Bronchial epithelial cell (primary cell): ENCODE data around the gene GNG12. TPM values are rescaled to one million over a fixed set of nuclear protein-coding genes. Genes with fewer than 3 reads are reported as not detected.
A peak's percentile ranks its signal among the peaks of the same experiment; 100 is the strongest.

ENCODE experiments used
- DNase-seq: peaks from one replicate; pipeline ENCODE4 v3.0.0-alpha.2; 2010; ENCODE audit warnings: low read depth
- FAIRE-seq: peaks from 2 replicates; lab custom pipeline; 2011; peaks lifted over from hg19 to GRCh38; lab: Jason Lieb, UNC
- H3K27me3 ChIP-seq: 2 replicates; pipeline ENCODE4 v1.5.1; 2011; ENCODE audit warnings: low read length; ENCODE audit not compliant: control insufficient read depth, insufficient read depth
- H3K36me3 ChIP-seq: 2 replicates; pipeline ENCODE4 v1.5.1; 2011; ENCODE audit warnings: low read length; ENCODE audit not compliant: control insufficient read depth, insufficient read depth
- H3K4me3 ChIP-seq: 2 replicates; pipeline ENCODE4 v1.5.1; 2011; ENCODE audit warnings: mild to moderate bottlenecking, low read depth, low read length, control low read depth
- total RNA-seq: library from RNA; depleted of rRNA; stranded (reverse); fragments of >200 nt; gene quantifications from 2 replicates; pipeline ENCODE4 v1.2.1, GENCODE V29; 2014
- TF ChIP-seq, protein P1 (sequence below): IDR thresholded peaks from 2 replicates; pipeline ENCODE4 v1.5.1; 2011; ENCODE audit warnings: mild to moderate bottlenecking, moderate library complexity, low read length, control low read depth, inconsistent platforms; ENCODE audit not compliant: insufficient read depth, severe bottlenecking

Gene GNG12
- total RNA-seq, 1 donor from 2014 or later = 75.3 TPM

DNA sequence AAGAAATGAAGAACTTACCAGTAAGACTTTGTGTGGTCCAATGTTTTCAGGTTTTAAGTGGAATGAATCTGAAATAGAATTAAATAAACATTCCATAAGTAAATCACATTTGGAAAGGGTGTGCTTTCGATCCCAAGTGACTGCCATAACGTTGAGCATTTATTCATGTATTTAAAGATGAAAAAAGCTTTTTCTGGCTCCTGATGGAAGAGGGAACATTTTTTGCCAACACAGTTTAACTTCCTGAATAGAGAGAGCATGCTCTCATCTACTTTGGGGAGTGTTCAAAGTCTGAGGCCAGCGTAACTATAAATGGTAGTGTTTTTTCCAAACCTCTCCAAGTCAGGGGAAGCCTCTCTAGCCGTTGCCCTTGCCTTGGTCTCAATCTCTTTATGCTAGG, 55.8 kb downstream of the GNG12 start:
- no peak overlapping the region for H3K4me3 ChIP-seq
- peaks cover 2% of the 10 kb centered on the region for H3K36me3 ChIP-seq
- no peaks in the 10 kb centered on the region for H3K27me3 ChIP-seq
- DNase-seq = no peak
- TF ChIP-seq, protein P1, sequence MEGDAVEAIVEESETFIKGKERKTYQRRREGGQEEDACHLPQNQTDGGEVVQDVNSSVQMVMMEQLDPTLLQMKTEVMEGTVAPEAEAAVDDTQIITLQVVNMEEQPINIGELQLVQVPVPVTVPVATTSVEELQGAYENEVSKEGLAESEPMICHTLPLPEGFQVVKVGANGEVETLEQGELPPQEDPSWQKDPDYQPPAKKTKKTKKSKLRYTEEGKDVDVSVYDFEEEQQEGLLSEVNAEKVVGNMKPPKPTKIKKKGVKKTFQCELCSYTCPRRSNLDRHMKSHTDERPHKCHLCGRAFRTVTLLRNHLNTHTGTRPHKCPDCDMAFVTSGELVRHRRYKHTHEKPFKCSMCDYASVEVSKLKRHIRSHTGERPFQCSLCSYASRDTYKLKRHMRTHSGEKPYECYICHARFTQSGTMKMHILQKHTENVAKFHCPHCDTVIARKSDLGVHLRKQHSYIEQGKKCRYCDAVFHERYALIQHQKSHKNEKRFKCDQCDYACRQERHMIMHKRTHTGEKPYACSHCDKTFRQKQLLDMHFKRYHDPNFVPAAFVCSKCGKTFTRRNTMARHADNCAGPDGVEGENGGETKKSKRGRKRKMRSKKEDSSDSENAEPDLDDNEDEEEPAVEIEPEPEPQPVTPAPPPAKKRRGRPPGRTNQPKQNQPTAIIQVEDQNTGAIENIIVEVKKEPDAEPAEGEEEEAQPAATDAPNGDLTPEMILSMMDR = no peak
- FAIRE-seq = no peak

DNA sequence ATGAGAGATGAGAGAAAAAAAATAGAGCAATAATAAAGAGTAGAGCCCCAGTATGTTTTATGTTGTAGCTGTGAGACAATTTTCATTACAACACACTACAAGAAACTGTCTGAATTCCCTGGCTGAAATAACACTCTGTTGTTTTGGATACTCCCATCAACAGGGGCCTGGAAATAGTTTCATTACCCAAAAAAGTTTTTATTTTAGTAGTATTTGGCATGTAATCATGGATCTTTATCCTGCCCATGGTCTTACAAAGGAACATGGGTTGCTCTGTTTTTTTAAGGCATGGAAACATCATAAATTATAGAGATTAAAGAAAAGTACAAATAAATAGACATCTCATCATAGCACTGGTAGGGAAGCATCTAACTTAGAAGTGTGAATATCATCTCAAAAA, 56.3 kb downstream of the GNG12 start:
- DNase-seq (no peak), FAIRE-seq (no peak)
- Histone ChIP-seq H3K27me3 (no peaks in the 10 kb centered on the region), H3K4me3 (no peak overlapping the region), H3K36me3 (peaks cover 2% of the 10 kb centered on the region)
- TF ChIP-seq, protein P1 = no peak

DNA sequence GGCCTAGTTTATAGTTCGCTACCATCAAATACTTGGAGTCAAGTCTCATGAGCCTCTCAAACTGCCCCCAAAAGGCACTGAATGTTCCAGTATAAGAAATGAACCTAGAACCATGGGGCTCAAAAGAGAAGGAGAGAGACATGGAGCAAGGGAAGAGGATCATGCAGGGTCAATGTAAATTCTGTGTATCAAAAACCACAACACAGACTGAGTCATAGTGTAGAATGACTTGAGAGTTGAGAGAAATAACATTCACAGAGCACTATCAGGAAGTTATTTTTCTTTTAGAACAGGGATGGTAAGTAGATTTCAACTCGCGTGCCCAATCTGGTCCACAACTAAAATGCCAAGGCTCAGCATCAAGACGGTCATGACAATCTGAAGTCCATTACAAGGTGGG, 59.8 kb downstream of the GNG12 start:
- FAIRE-seq (no peak), DNase-seq (peak; percentile 57)
- TF ChIP-seq, protein P1 = no peak

DNA sequence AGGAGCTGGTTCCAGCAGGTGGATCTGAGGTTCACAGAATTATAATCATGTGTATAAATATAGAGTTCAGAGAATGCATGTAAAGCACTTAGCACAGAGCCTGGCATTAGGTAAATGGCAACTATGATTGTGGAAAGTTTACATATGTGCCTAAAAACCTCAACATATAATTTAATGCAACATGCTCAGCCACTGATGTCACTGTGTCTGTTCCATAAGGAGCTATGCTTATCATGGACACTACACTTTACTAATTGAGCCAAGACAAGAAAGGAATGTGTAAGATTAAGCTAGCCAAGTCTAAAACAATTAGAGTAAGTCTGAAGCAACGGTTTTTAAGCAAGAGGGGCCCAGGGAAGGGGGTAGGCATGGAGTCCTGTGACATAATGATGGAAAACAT, 61.5 kb downstream of the GNG12 start:
- peaks cover 2% of the 10 kb centered on the region for H3K36me3 ChIP-seq

More for the DNA sequence above, 59.8 kb downstream of the GNG12 start:
- Histone ChIP-seq H3K27me3 (no peaks in the 10 kb centered on the region), H3K36me3 (peaks cover 2% of the 10 kb centered on the region), H3K4me3 (no peak overlapping the region)

DNA sequence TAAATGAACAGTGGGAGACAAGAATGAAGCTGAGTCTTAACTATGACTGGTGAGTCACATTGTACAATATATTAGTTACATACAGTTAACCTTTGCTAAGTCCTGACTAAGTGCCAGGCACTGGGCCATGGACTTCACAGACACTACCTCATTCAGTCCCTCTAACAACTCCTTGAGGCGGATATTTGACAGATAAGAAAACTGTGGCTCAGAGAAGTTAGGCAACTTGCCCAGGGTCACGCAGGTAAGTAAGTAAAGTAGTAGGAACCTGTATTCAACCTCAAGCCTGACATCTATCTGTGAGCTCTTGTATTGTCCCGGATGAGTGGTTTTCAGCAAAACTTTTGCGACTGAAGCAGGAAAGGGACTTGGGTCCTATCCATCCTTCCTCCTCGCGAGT, 62.1 kb downstream of the GNG12 start:
- Histone ChIP-seq H3K27me3 (no peaks in the 10 kb centered on the region), H3K36me3 (peaks cover 2% of the 10 kb centered on the region), H3K4me3 (no peak overlapping the region)
- TF ChIP-seq, protein P1 = peak; percentile 59
- FAIRE-seq (no peak), DNase-seq (peak; percentile 100)

More for the DNA sequence above, 61.5 kb downstream of the GNG12 start:
- H3K27me3 ChIP-seq = no peaks in the 10 kb centered on the region
- FAIRE-seq (no peak), DNase-seq (no peak)
- H3K4me3 ChIP-seq = no peak overlapping the region
- TF ChIP-seq, protein P1 = no peak

DNA sequence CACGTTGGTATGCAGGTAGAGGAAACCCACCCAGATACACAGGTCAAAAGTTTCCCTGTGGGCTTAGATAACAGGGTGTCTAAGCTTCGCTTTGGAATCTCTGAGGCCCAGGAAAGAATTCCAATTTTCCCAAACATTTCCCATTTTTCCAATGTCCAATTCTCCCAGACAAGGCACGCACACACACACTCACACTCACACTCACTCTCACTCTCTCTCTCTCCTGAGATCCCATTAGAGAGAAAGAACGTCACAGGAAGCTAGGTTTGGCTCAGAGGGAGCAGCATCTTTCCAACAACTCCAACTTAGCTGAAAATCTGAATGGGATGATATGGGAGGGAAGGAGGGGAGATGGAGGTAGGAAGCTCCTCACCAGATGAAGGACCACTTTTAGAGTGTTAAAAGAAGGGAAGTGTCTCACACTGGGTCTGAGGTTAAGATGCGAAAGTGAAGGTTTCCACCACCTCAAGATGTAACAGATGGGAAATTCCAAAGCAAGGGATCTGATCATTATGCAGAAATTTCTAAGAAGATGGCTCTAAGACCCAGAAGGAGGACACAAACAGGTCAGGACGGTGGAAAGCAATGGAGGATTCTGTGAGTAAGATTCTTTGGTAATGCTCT, 63.5 kb downstream of the GNG12 start:
- no peak overlapping the region for H3K4me3 ChIP-seq
- no peak for FAIRE-seq
- H3K27me3 ChIP-seq = no peaks in the 10 kb centered on the region
- TF ChIP-seq, protein P1 = no peak
- no peaks in the 10 kb centered on the region for H3K36me3 ChIP-seq
- DNase-seq = no peak
